ENCODE measurements around the gene DNAJC5.

GRCh38 chr20:63970714-63971431, 75.9 kb downstream of the DNAJC5 start:
- TF ChIP-seq SETDB1 (IDR thresholded peaks at IDR 0.05; ENCODE audit: low read length) (no peak), POLR2A (conservative IDR thresholded peaks at IDR 0.05) (no peak), KAT2B (IDR thresholded peaks at IDR 0.05; ENCODE audit: low read depth, low read length) (no peak), POLR3A (IDR thresholded peaks at IDR 0.05; ENCODE audit: borderline replicate concordance, extremely low read depth, insufficient read depth, insufficient read length) (no peak), PHF21A (IDR thresholded peaks at IDR 0.05; ENCODE audit: borderline replicate concordance, low read depth) (no peak), FOXJ3 (CRISPR knock-in tag; IDR thresholded peaks at IDR 0.05) (no peak)
- TF ChIP-seq, protein P1, sequence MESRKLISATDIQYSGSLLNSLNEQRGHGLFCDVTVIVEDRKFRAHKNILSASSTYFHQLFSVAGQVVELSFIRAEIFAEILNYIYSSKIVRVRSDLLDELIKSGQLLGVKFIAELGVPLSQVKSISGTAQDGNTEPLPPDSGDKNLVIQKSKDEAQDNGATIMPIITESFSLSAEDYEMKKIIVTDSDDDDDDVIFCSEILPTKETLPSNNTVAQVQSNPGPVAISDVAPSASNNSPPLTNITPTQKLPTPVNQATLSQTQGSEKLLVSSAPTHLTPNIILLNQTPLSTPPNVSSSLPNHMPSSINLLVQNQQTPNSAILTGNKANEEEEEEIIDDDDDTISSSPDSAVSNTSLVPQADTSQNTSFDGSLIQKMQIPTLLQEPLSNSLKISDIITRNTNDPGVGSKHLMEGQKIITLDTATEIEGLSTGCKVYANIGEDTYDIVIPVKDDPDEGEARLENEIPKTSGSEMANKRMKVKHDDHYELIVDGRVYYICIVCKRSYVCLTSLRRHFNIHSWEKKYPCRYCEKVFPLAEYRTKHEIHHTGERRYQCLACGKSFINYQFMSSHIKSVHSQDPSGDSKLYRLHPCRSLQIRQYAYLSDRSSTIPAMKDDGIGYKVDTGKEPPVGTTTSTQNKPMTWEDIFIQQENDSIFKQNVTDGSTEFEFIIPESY (CRISPR knock-in tag; IDR thresholded peaks at IDR 0.05) = no peak
